AG09319 (cell line): ENCODE results near the gene KLHL30.

ENCODE experiments used
- DNase-seq: peaks from one replicate; pipeline ENCODE4 v3.0.0-alpha.2; 2010; ENCODE audit warnings: low read depth; ENCODE audit errors: extremely low read depth
- CTCF ChIP-seq: IDR thresholded peaks from 2 replicates; pipeline ENCODE4 v1.5.1; 2011; ENCODE audit warnings: low read depth, mild to moderate bottlenecking, inconsistent platforms, low read length, moderate library complexity

Gene KLHL30

GRCh38 chr2:238123218-238123971 is 15.1 kb upstream of the KLHL30 start:
- TF ChIP-seq CTCF, result no peak
- no peak for DNase-seq

- TF ChIP-seq CTCF, result no peak
These were observed 14.4 kb upstream of the KLHL30 start for GRCh38 chr2:238123991-238124470.

GRCh38 chr2:238124488-238125126 is 13.9 kb upstream of the KLHL30 start:
- no peak for DNase-seq
- no peak for TF ChIP-seq CTCF

More at GRCh38 chr2:238123991-238124470, 14.4 kb upstream of the KLHL30 start:
- DNase-seq, result no peak

- no peak for TF ChIP-seq CTCF
These were observed 13.2 kb upstream of the KLHL30 start for GRCh38 chr2:238125127-238125885.

GRCh38 chr2:238126338-238126737 is 12.1 kb upstream of the KLHL30 start:
- TF ChIP-seq CTCF, result no peak
- no peak for DNase-seq

More at GRCh38 chr2:238125127-238125885, 13.2 kb upstream of the KLHL30 start:
- no peak for DNase-seq

GRCh38 chr2:238126775-238127164 is 11.7 kb upstream of the KLHL30 start:
- DNase-seq, result no peak
- no peak for TF ChIP-seq CTCF
